HG03139 (cell line): ENCODE measurements around the gene BLOC1S4.

Experiments used
- ATAC-seq: cut with Tn5 transposase; IDR thresholded peaks from one replicate; pipeline ENCODE4 v1.9.1; 2021; ENCODE audit not compliant: unreplicated experiment

Gene BLOC1S4

GRCh38 chr4:6761649-6762615 is 46.0 kb downstream of the BLOC1S4 start:
- no peak for ATAC-seq

GRCh38 chr4:6763330-6763851 is 47.4 kb downstream of the BLOC1S4 start:
- no peak for ATAC-seq

GRCh38 chr4:6764976-6765620 is 49.1 kb downstream of the BLOC1S4 start:
- ATAC-seq: no peak

- ATAC-seq: no peak
Measured at GRCh38 chr4:6765703-6766102, 49.7 kb downstream of the BLOC1S4 start.
